Gastroesophageal sphincter (tissue), 4 donors: ENCODE data around the gene APOL2. TPM values are rescaled to one million over a fixed set of nuclear protein-coding genes. Genes with fewer than 3 reads are reported as not detected.
A peak's percentile ranks its signal among the peaks of the same experiment; 100 is the strongest.

Source experiments
- ATAC-seq: fragments of 150-250 bp; one replicate; pipeline ENCODE4 v1.9.1; 2016; ENCODE audit warnings: mild to moderate bottlenecking, moderate library complexity
- H3K27ac ChIP-seq, 4 donors: fragments of 200-600 bp; sonication (generic) in 3 of 4; 1 replicate in 3 of 4; 2 replicates in 1 of 4; pipeline ENCODE4 v1.5.1; 2016 to 2019
- H3K27me3 ChIP-seq: fragments of 200-600 bp; sonication (generic); one replicate; pipeline ENCODE4 v1.5.1; 2019
- H3K36me3 ChIP-seq, 2 donors: fragments of 200-600 bp; sonication (generic); one replicate each; pipeline ENCODE4 v1.5.1; 2019; ENCODE audit warnings: control low read depth in 1 of 2
- H3K4me1 ChIP-seq, 3 donors: fragments of 200-600 bp; sonication (generic); 1 replicate in 2 of 3; 2 replicates in 1 of 3; pipeline ENCODE4 v1.5.1; 2016 to 2019; ENCODE audit warnings: control low read depth in 2 of 3
- H3K4me3 ChIP-seq, 2 donors: fragments of 200-600 bp; sonication (generic); one replicate each; pipeline ENCODE4 v1.5.1; 2019; ENCODE audit warnings: mild to moderate bottlenecking in 1 of 2, moderate library complexity in 1 of 2
- H3K9me3 ChIP-seq, 3 donors: fragments of 200-600 bp; sonication (generic); one replicate each; pipeline ENCODE4 v1.5.1; 2017 to 2019; ENCODE audit warnings: control low read depth in 2 of 3
- EP300 ChIP-seq: sonication (generic); formaldehyde crosslinking; IDR thresholded peaks from one replicate; pipeline ENCODE4 v1.6.1; 2017; ENCODE audit warnings: antibody characterized with exemption, mild to moderate bottlenecking
- POLR2A ChIP-seq, 2 donors: fragments of 450-650 bp; IDR thresholded peaks; one replicate each; pipeline ENCODE4 v1.6.1; 2017; ENCODE audit warnings: antibody characterized with exemption in 2 of 2, mild to moderate bottlenecking in 2 of 2, moderate library complexity in 1 of 2
- POLR2AphosphoS5 ChIP-seq: sonication (generic); formaldehyde crosslinking; IDR thresholded peaks from one replicate; pipeline ENCODE4 v1.6.1; 2017; ENCODE audit warnings: antibody characterized with exemption
- WGBS, 2 donors: methylation state at CpG; one replicate each; pipeline ENCODE4 v1.1.5; 2018; ENCODE audit warnings: low coverage in 1 of 2; 5-methylcytosine and 5-hydroxymethylcytosine counted together
- total RNA-seq, 4 donors: library from RNA; depleted of rRNA; stranded (reverse); fragments of >200 nt; gene quantifications; one replicate each; pipeline ENCODE4 v1.1.0, GENCODE V29; 2016
- TF ChIP-seq, protein P1 (sequence below), 4 experiments: fragments of 200-600 bp in 2 of 4; fragments of 450-650 bp in 2 of 4; sonication (generic) in 1 of 4; IDR thresholded peaks; one replicate each; pipeline ENCODE4 v1.5.1; 2017 to 2019; ENCODE audit warnings: antibody characterized with exemption in 4 of 4, mild to moderate bottlenecking in 2 of 4, moderate library complexity in 2 of 4

Gene APOL2
- total RNA-seq, 4 donors from 2014 or later: 29.1 to 40.9 (median 35.0) TPM

DNA sequence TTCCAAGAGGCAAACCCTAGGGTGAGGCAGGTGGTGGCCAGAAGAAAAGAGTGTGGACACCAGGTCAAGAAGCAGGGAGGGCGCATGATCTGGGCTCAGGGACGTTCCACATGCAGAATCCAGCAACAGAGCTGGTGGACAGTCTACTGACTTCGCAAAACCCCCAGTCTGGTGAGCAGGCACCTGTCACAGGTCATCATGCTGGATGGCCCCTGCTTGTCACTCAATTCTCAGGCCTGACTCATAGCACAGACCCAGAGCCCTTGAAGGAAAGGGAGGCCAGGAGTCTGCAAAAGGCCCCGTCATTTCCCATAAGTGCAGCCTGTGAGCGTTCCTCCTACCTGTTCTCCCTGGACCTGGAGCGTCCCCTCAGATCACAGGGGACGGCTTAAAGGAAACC, 55.9 kb downstream of the APOL2 start:
- Histone ChIP-seq H3K27ac (no peak overlapping the region), H3K36me3 (no peaks in the 10 kb centered on the region), H3K9me3 (no peaks in the 10 kb centered on the region), H3K4me3 (no peak overlapping the region), H3K4me1 (peaks cover 0 to 12% (median 0%) of the 10 kb centered on the region in 3 donors), H3K27me3 (no peaks in the 10 kb centered on the region)
- WGBS, 2 donors: 100% methylated on average over 1 to 3 of the region's 7 CpGs
- TF ChIP-seq, protein P1, sequence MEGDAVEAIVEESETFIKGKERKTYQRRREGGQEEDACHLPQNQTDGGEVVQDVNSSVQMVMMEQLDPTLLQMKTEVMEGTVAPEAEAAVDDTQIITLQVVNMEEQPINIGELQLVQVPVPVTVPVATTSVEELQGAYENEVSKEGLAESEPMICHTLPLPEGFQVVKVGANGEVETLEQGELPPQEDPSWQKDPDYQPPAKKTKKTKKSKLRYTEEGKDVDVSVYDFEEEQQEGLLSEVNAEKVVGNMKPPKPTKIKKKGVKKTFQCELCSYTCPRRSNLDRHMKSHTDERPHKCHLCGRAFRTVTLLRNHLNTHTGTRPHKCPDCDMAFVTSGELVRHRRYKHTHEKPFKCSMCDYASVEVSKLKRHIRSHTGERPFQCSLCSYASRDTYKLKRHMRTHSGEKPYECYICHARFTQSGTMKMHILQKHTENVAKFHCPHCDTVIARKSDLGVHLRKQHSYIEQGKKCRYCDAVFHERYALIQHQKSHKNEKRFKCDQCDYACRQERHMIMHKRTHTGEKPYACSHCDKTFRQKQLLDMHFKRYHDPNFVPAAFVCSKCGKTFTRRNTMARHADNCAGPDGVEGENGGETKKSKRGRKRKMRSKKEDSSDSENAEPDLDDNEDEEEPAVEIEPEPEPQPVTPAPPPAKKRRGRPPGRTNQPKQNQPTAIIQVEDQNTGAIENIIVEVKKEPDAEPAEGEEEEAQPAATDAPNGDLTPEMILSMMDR (IDR thresholded peaks at IDR 0.05): no peak
- no peak for TF ChIP-seq POLR2AphosphoS5
- no peak for TF ChIP-seq POLR2A (IDR thresholded peaks at IDR 0.05)
- no peak for TF ChIP-seq EP300
- ATAC-seq: no peak

GRCh38 chr22:36182857-36183256, 56.5 kb downstream of the APOL2 start:
- Histone ChIP-seq H3K36me3 (no peaks in the 10 kb centered on the region), H3K27me3 (no peaks in the 10 kb centered on the region), H3K4me3 (no peak overlapping the region), H3K27ac (no peak overlapping the region), H3K4me1 (peaks cover 0 to 12% (median 0%) of the 10 kb centered on the region in 3 donors), H3K9me3 (no peaks in the 10 kb centered on the region)
- 80 to 100% methylated on average over 1 of the region's 6 CpGs for WGBS, 2 donors
- TF ChIP-seq POLR2AphosphoS5: no peak
- TF ChIP-seq, protein P1 (IDR thresholded peaks at IDR 0.05): no peak
- ATAC-seq: no peak

DNA sequence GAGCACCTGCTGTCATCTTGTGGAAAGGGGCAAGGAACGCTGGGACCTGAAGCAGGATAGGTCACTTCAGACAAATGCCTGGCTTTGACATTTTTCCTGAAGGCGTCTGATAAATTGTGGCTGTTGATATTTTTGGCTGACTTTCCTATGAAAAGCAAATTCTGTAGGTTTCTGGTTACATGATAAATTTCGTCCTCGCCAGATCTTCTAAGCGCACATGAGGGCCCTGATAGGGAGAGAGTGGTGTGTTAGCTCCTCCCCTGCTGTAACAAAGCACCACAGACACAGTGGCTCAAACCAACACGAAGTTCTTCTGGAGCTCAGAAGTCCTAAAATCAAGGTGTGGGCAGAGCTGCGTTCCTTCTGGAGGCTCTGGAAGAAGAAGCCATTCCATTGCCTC, 57.3 kb downstream of the APOL2 start:
- no peak for TF ChIP-seq POLR2AphosphoS5
- TF ChIP-seq, protein P1 (IDR thresholded peaks at IDR 0.05): no peak
- no peak for TF ChIP-seq EP300
- no peak for TF ChIP-seq POLR2A (IDR thresholded peaks at IDR 0.05)
- Histone ChIP-seq H3K4me1 (peaks cover 0 to 12% (median 0%) of the 10 kb centered on the region in 3 donors), H3K4me3 (no peak overlapping the region), H3K36me3 (no peaks in the 10 kb centered on the region), H3K27ac (no peak overlapping the region), H3K9me3 (no peaks in the 10 kb centered on the region), H3K27me3 (no peaks in the 10 kb centered on the region)
- WGBS, 2 donors: 63 to 73% methylated on average over 5 to 6 of the region's 7 CpGs
- ATAC-seq: no peak

GRCh38 chr22:36180928-36181327, 58.4 kb downstream of the APOL2 start:
- no peaks in the 10 kb centered on the region for H3K9me3 ChIP-seq
- no peak overlapping the region for H3K4me3 ChIP-seq
- no peak overlapping the region for H3K27ac ChIP-seq
- no peak for ATAC-seq
- H3K4me1 ChIP-seq: peaks cover 0 to 12% (median 0%) of the 10 kb centered on the region in 3 donors
- no peaks in the 10 kb centered on the region for H3K27me3 ChIP-seq
- no peaks in the 10 kb centered on the region for H3K36me3 ChIP-seq
- 100% methylated on average over 1 of the region's 6 CpGs; no CpG with 5 or more reads in 1 of the 2 donors for WGBS, 2 donors
- TF ChIP-seq EP300: no peak
- TF ChIP-seq, protein P1 (IDR thresholded peaks at IDR 0.05): no peak
- no peak for TF ChIP-seq POLR2AphosphoS5
- no peak for TF ChIP-seq POLR2A (IDR thresholded peaks at IDR 0.05)

- peaks cover 0 to 12% (median 0%) of the 10 kb centered on the region in 3 donors for H3K4me1 ChIP-seq
- H3K9me3 ChIP-seq: no peaks in the 10 kb centered on the region
- no peak for TF ChIP-seq EP300
- TF ChIP-seq, protein P1 (IDR thresholded peaks at IDR 0.05): peak; percentile 84 to 94 (median 90)
- no peak overlapping the region for H3K4me3 ChIP-seq
- ATAC-seq: peak; percentile 89
- no peak overlapping the region for H3K27ac ChIP-seq
- no peaks in the 10 kb centered on the region for H3K36me3 ChIP-seq
- WGBS, 2 donors: 72 to 74% methylated on average over 4 to 7 of the region's 22 CpGs
- H3K27me3 ChIP-seq: no peaks in the 10 kb centered on the region
These were observed 59.1 kb downstream of the APOL2 start for GRCh38 chr22:36180038-36180880.
